H9 (cell line): ENCODE measurements around the gene RHBDF1. TPM values are rescaled to one million over a fixed set of nuclear protein-coding genes. Genes with fewer than 3 reads are reported as not detected.
"Not testable (repeated sequence)": the region's sequence is repeated elsewhere in the genome, so short reads cannot be mapped to it uniquely, and the experiment has no call there.

Source experiments
- DNase-seq: peaks from one replicate; pipeline ENCODE4 v3.0.0-alpha.2; 2017
- H2AFZ ChIP-seq: one replicate; pipeline ENCODE4 v1.6.1; 2013; ENCODE audit warnings: mild to moderate bottlenecking, low read length, control low read depth, moderate library complexity
- H2AK5ac ChIP-seq: 2 replicates; pipeline ENCODE4 v1.6.1; 2013; ENCODE audit warnings: low read length, control low read depth, mixed read lengths; ENCODE audit not compliant: insufficient read length
- H2BK120ac ChIP-seq: one replicate; pipeline ENCODE4 v1.6.1; 2013; ENCODE audit warnings: low read depth, mild to moderate bottlenecking, low read length, control low read depth, inconsistent platforms; ENCODE audit not compliant: poor library complexity, severe bottlenecking
- H2BK12ac ChIP-seq: 2 replicates; pipeline ENCODE4 v1.6.1; 2013; ENCODE audit warnings: low read length, control low read depth, mixed read lengths, low read depth; ENCODE audit not compliant: insufficient read length
- H2BK15ac ChIP-seq: 2 replicates; pipeline ENCODE4 v1.6.1; 2013; ENCODE audit warnings: low read depth, low read length, control low read depth
- H2BK20ac ChIP-seq: one replicate; pipeline ENCODE4 v1.6.1; 2013; ENCODE audit warnings: low read depth, mild to moderate bottlenecking, low read length, control low read depth, inconsistent platforms; ENCODE audit not compliant: poor library complexity, severe bottlenecking
- H2BK5ac ChIP-seq: 2 replicates; pipeline ENCODE4 v1.6.1; 2013; ENCODE audit warnings: low read length, control low read depth, mixed read lengths; ENCODE audit not compliant: insufficient read length
- H3K14ac ChIP-seq: 2 replicates; pipeline ENCODE4 v1.6.1; 2013; ENCODE audit warnings: low read length, control low read depth; ENCODE audit not compliant: insufficient read depth
- H3K18ac ChIP-seq: 2 replicates; pipeline ENCODE4 v1.6.1; 2013; ENCODE audit warnings: low read depth, mild to moderate bottlenecking, mixed read lengths, low read length, control low read depth; ENCODE audit not compliant: insufficient read length
- H3K23ac ChIP-seq: 2 replicates; pipeline ENCODE4 v1.6.1; 2013; ENCODE audit warnings: low read length, control low read depth, mixed read lengths, low read depth; ENCODE audit not compliant: insufficient read length
- H3K23me2 ChIP-seq: 2 replicates; pipeline ENCODE4 v1.6.1; 2013; ENCODE audit warnings: low read depth, mild to moderate bottlenecking, mixed read lengths, low read length, control low read depth; ENCODE audit not compliant: insufficient read length, poor library complexity, severe bottlenecking
- H3K27ac ChIP-seq: 2 replicates; pipeline ENCODE4 v1.5.1; 2013; ENCODE audit warnings: low read length, control low read depth, mixed read lengths, low read depth; ENCODE audit not compliant: insufficient read length
- H3K27me3 ChIP-seq: 2 replicates; pipeline ENCODE4 v1.6.1; 2013; ENCODE audit warnings: low read length, control low read depth, inconsistent platforms; ENCODE audit not compliant: insufficient read depth
- H3K4ac ChIP-seq: 2 replicates; pipeline ENCODE4 v1.6.1; 2013; ENCODE audit warnings: low read depth, mild to moderate bottlenecking, control low read depth, inconsistent platforms, low read length, moderate library complexity
- H3K4me1 ChIP-seq: 2 replicates; pipeline ENCODE4 v1.6.1; 2013; ENCODE audit warnings: low read length, control low read depth, inconsistent platforms; ENCODE audit not compliant: insufficient read depth
- H3K4me2 ChIP-seq: 2 replicates; pipeline ENCODE4 v1.6.1; 2013; ENCODE audit warnings: low read length, control low read depth, mixed read lengths; ENCODE audit not compliant: insufficient read length, insufficient read depth
- H3K56ac ChIP-seq: 2 replicates; pipeline ENCODE4 v1.6.1; 2013; ENCODE audit warnings: low read depth, mild to moderate bottlenecking, mixed read lengths, low read length, control low read depth; ENCODE audit not compliant: insufficient read length
- H3K79me1 ChIP-seq: 2 replicates; pipeline ENCODE4 v1.6.1; 2013; ENCODE audit warnings: low read depth, mild to moderate bottlenecking, moderate library complexity, low read length, control low read depth, inconsistent platforms; ENCODE audit not compliant: insufficient read depth, poor library complexity, severe bottlenecking
- H3K79me2 ChIP-seq: 2 replicates; pipeline ENCODE4 v1.6.1; 2013; ENCODE audit warnings: low read length, control low read depth, inconsistent platforms; ENCODE audit not compliant: insufficient read depth
- H3K9ac ChIP-seq: 2 replicates; pipeline ENCODE4 v1.6.1; 2013; ENCODE audit warnings: low read length, control low read depth, mixed read lengths; ENCODE audit not compliant: insufficient read length; ENCODE audit errors: extremely low read depth
- H3K9me3 ChIP-seq: one replicate; pipeline ENCODE4 v1.6.1; 2013; ENCODE audit warnings: low read depth, low read length, inconsistent platforms; ENCODE audit not compliant: control insufficient read depth
- H3T11ph ChIP-seq: one replicate; pipeline ENCODE4 v1.6.1; 2013; ENCODE audit warnings: mild to moderate bottlenecking, low read length, control low read depth, inconsistent platforms
- H4K20me1 ChIP-seq: one replicate; pipeline ENCODE4 v1.6.1; 2013; ENCODE audit not compliant: control insufficient read depth, insufficient read length, insufficient read depth
- H4K5ac ChIP-seq: 2 replicates; pipeline ENCODE4 v1.6.1; 2013; ENCODE audit warnings: low read depth, mild to moderate bottlenecking, mixed read lengths, low read length, control low read depth; ENCODE audit not compliant: insufficient read length
- H4K8ac ChIP-seq: replicated peaks from 2 replicates; pipeline ENCODE4 v1.6.1; 2013; ENCODE audit warnings: low read length, control low read depth, mixed read lengths, low read depth; ENCODE audit not compliant: insufficient read length
- H4K91ac ChIP-seq: 2 replicates; pipeline ENCODE4 v1.6.1; 2013; ENCODE audit warnings: low read depth, mild to moderate bottlenecking, moderate library complexity, mixed read lengths, low read length, control low read depth; ENCODE audit not compliant: insufficient read length
- H3K27ac Mint-ChIP-seq, 3 experiments: 2 replicates in 2 of 3; 3 replicates in 1 of 3; pipeline ENCODE4 v1.8.0; 2020 to 2021; ENCODE audit warnings: mixed read lengths in 3 of 3, mild to moderate bottlenecking in 1 of 3, moderate library complexity in 1 of 3
- H3K27me3 Mint-ChIP-seq: 2 replicates; pipeline ENCODE4 v1.8.0; 2021; ENCODE audit warnings: low read depth, mild to moderate bottlenecking, moderate library complexity, mixed read lengths
- H3K36me3 Mint-ChIP-seq, 3 experiments: 2 replicates in 2 of 3; 3 replicates in 1 of 3; pipeline ENCODE4 v1.8.0; 2020 to 2021; ENCODE audit warnings: low read depth in 3 of 3, mixed read lengths in 3 of 3; ENCODE audit not compliant: insufficient read depth in 1 of 3
- H3K4me1 Mint-ChIP-seq, 2 experiments: 2 replicates each; pipeline ENCODE4 v1.8.0; 2020; ENCODE audit warnings: mixed read lengths in 2 of 2
- H3K4me3 Mint-ChIP-seq, 2 experiments: 2 replicates in 1 of 2; 3 replicates in 1 of 2; pipeline ENCODE4 v1.8.0; 2020 to 2021; ENCODE audit warnings: mild to moderate bottlenecking in 2 of 2, mixed read lengths in 2 of 2, moderate library complexity in 1 of 2
- H3K9me3 Mint-ChIP-seq, 2 experiments: 2 replicates in 1 of 2; 3 replicates in 1 of 2; pipeline ENCODE4 v1.8.0; 2020; ENCODE audit warnings: mild to moderate bottlenecking in 2 of 2, mixed read lengths in 2 of 2, moderate library complexity in 1 of 2
- WGBS: extraction: QIAGEN DNeasy Blood & Tissue Kit; methylation state at CpG from one replicate; pipeline ENCODE4 v1.1.7; 2013; ENCODE audit warnings: missing lambda C conversion rate, low lambda C conversion rate, mixed read lengths; ENCODE audit not compliant: insufficient read length; ENCODE audit errors: extremely low coverage; 5-methylcytosine and 5-hydroxymethylcytosine counted together
- total RNA-seq: library from RNA; stranded (reverse); gene quantifications from 2 replicates; pipeline ENCODE4 v1.2.1, GENCODE V29; 2021

RHBDF1 gene
- total RNA-seq, 1 experiment from 2014 or later = 34.6 TPM

GRCh38 chr16:17062-17765 is 55.2 kb downstream of the RHBDF1 start:
- not testable (repeated sequence) for H3K27ac ChIP-seq, H3K18ac ChIP-seq, H2BK12ac ChIP-seq, DNase-seq, H2AK5ac ChIP-seq, H4K5ac ChIP-seq, H3K4me1 Mint-ChIP-seq, H3K4me2 ChIP-seq, H2BK15ac ChIP-seq, H3K27me3 Mint-ChIP-seq, H3K14ac ChIP-seq, H2BK5ac ChIP-seq, H4K20me1 ChIP-seq, H3K4me1 ChIP-seq, H3K79me2 ChIP-seq, H3K4ac ChIP-seq, H3K56ac ChIP-seq, H2AFZ ChIP-seq, H3K79me1 ChIP-seq, H3K9me3 Mint-ChIP-seq, H4K8ac ChIP-seq, H3K4me3 Mint-ChIP-seq, H2BK20ac ChIP-seq, H3T11ph ChIP-seq, H3K23ac ChIP-seq, H3K9me3 ChIP-seq, H3K27ac Mint-ChIP-seq, H2BK120ac ChIP-seq, H3K36me3 Mint-ChIP-seq, H3K23me2 ChIP-seq, H3K27me3 ChIP-seq, H3K9ac ChIP-seq, H4K91ac ChIP-seq
- WGBS = no CpG with 5 or more reads among the region's 20 CpGs
